Measurements from ENCODE around the gene ATF6. TPM values are rescaled to one million over a fixed set of nuclear protein-coding genes. Genes with fewer than 3 reads are reported as not detected.

ATF6 gene
- total RNA-seq, 1 donor from 2014 or later, result 20.6 TPM

DNA sequence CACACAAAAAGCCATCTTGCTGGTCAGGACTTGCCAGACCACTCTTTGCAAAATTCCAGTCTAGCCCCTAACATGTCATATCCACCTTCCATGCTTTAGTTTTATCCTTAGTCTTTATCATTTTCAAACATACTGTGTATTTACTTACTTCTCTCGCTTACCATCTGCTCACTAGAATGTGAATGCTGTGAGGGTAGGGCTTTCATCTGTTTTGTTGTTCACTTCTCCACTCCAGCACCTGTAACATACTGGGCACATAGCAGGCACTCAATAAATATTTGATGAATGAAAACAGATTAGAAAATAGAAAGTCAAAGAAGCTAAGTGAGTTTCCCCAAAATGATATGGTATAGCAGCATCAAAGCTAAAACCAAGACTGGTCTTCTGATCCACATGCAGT is 177.6 kb downstream of the ATF6 start:
- H3K4me3 ChIP-seq (ENCODE audit: low read depth, low read length), result no peak overlapping the region
- TF ChIP-seq, protein P1, sequence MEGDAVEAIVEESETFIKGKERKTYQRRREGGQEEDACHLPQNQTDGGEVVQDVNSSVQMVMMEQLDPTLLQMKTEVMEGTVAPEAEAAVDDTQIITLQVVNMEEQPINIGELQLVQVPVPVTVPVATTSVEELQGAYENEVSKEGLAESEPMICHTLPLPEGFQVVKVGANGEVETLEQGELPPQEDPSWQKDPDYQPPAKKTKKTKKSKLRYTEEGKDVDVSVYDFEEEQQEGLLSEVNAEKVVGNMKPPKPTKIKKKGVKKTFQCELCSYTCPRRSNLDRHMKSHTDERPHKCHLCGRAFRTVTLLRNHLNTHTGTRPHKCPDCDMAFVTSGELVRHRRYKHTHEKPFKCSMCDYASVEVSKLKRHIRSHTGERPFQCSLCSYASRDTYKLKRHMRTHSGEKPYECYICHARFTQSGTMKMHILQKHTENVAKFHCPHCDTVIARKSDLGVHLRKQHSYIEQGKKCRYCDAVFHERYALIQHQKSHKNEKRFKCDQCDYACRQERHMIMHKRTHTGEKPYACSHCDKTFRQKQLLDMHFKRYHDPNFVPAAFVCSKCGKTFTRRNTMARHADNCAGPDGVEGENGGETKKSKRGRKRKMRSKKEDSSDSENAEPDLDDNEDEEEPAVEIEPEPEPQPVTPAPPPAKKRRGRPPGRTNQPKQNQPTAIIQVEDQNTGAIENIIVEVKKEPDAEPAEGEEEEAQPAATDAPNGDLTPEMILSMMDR (conservative IDR thresholded peaks at IDR 0.05; ENCODE audit: low read depth, low read length), result no peak
- DNase-seq (ENCODE audit: low read depth), result no peak

DNA sequence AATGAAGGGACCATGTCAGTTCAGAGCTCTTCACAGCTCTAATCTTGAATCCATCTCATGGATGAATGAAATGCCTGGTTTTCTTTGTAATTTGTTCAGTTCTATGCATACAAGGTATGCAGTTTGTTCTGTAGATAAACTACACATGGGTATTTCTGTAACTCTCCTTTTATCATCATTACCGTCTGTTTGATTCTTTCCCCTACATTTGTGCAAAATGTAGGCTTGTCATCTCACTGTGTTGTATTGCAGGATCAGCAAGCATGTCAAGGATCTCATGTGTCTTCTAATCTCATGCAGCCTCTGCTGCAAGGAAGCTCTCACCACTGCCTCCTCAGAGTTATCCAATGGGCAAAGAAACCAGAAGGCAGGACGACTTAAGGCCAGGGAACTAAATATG is 178.3 kb downstream of the ATF6 start:
- TF ChIP-seq, protein P1 (conservative IDR thresholded peaks at IDR 0.05; ENCODE audit: low read depth, low read length), result no peak
- DNase-seq (ENCODE audit: low read depth), result no peak
- no peak overlapping the region for H3K4me3 ChIP-seq (ENCODE audit: low read depth, low read length)

DNA sequence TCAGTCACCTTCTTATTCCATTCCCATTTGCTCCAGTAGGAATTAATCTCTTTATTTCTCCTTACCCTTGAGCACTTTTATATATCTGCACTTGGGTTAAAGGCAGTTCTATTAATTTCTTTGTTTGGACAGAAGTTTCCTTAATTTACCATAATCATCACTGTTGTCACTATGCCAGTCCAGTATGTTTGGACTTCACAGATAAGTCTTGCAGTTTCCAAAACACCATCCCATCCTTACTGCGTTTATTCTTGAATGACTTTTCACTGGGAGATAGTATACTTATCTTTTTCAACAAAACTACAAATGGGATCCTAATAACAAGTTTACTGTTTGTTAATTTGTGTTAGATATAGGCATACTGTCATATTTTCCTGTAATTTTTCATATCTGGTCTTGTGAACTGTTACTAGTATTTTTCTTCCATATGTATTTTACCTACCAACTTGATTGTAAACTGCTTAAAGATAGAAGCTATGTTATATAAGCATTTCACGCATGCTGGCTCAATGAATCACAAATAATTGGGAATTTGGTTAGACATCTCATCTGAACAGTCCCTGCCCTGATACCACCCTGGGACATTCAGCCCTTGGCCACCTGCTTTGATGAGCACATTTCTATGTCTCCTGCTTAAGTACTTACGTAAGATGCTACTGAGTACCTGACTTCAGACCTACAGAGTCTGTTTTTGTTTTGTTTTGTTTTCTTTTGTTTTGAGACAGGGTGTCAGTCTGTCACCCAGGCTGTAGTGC is 179.4 kb downstream of the ATF6 start:
- DNase-seq (ENCODE audit: low read depth), result no peak
- H3K4me3 ChIP-seq (ENCODE audit: low read depth, low read length), result no peak overlapping the region
- TF ChIP-seq, protein P1 (conservative IDR thresholded peaks at IDR 0.05; ENCODE audit: low read depth, low read length), result no peak

DNA sequence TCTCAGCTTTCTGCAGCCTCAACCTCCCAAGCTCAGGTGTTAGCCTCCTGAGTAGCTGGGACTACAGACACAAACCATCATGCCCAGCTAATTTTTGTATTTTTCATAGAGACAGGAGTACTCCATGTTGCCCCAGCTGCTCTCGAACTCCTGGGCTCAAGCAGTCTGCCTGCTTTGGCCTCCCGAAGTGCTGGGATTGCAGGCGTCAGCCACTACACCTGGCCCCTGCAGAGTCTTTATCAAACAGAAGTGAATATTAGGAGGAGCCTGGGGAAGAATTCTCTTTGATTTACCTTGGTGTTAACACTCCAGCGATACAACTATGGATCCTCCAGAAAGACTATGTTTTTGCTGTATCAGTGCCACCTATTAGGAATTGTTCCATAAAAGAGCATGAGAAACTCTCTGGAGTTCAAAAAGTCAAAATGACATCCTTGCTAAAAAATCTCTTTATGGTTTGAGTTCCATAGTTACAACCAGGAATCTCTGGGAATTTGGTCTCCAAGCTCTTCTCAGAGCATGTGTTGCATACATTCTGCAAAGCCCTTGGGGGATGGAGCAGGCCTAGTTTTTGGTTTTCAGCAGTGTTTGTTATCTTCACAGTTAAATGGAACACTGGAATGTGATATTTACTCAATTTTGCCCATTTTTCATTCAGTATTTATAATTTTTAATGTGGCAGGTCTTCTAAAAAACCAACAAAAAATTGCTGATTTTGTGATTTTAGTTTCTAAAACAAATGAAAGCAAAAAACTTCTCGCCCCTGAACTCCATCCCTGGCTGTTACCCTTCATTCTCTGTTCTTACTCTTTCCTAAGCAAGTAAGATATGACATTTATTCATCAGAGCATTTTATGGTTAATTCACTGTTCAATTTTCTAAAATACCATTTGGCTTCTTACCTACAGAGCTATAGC is 180.2 kb downstream of the ATF6 start:
- TF ChIP-seq, protein P1 (conservative IDR thresholded peaks at IDR 0.05; ENCODE audit: low read depth, low read length), result no peak
- DNase-seq (ENCODE audit: low read depth), result no peak
- no peak overlapping the region for H3K4me3 ChIP-seq (ENCODE audit: low read depth, low read length)

DNA sequence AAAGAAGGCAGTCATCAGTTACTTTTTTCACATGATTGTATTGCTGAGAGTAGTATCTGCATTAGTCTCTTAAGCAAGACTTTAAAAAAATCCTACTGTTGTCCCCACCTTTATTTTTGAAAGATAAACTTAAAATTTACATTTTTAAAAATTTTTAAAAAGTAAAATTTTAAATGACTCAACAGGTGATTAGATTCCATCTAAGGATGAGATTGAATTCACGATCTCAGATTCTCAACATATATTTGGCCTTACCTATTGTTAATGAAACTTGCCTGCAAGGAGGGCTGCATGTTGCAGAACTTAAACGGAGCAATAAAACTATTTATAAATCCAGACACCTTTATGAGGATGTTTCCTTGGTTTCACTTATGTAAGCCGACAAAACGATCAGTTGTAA is 182.3 kb downstream of the ATF6 start:
- no peak overlapping the region for H3K4me3 ChIP-seq (ENCODE audit: low read depth, low read length)
- DNase-seq (ENCODE audit: low read depth), result no peak
- TF ChIP-seq, protein P1 (conservative IDR thresholded peaks at IDR 0.05; ENCODE audit: low read depth, low read length), result no peak

DNA sequence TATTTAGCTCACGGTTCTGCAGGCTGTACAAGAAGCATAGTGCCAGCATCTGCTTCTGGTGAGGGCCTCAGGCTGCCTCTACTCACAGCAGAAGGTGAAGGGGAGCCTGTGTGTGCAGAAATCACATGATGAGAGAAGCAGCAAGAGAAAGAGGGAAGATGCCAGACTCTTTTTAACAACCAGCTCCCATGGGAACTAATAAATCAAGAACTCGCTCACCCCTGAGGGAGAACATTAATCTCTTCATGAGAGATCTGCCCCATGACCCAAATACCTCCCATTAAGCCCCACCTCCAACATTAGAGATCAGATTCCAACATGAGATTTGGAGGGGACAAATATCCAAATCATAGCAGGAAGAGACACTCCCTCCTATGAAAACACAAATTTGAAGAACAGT is 183.4 kb downstream of the ATF6 start:
- no peak overlapping the region for H3K4me3 ChIP-seq (ENCODE audit: low read depth, low read length)
- TF ChIP-seq, protein P1 (conservative IDR thresholded peaks at IDR 0.05; ENCODE audit: low read depth, low read length), result no peak
- DNase-seq (ENCODE audit: low read depth), result no peak

Measured in epithelial cell of proximal tubule (primary cell).